Left renal pelvis (tissue), 4 donors: ENCODE results near the gene PHOSPHO2. TPM values are rescaled to one million over a fixed set of nuclear protein-coding genes. Genes with fewer than 3 reads are reported as not detected.
A peak's percentile ranks its signal among the peaks of the same experiment; 100 is the strongest.

Experiments used
- DNase-seq, 4 donors: peaks; one replicate each; pipeline ENCODE4 v3.0.0-alpha.2; 2013; ENCODE audit warnings: low read depth in 4 of 4, low spot score in 3 of 4
- polyA plus RNA-seq, 4 donors: library from polyadenylated mRNA; unstranded; fragments of 120-200 nt; gene quantifications; one replicate each; pipeline ENCODE4 v1.2.1, GENCODE V29; 2013; ENCODE audit not compliant: insufficient read length in 4 of 4

The PHOSPHO2 gene
- polyA plus RNA-seq, 4 donors: 9.6 to 18.5 (median 13.2) TPM

GRCh38 chr2:169715379-169716237, 21.3 kb downstream of the PHOSPHO2 start:
- DNase-seq: no peak

GRCh38 chr2:169716238-169716886, 22.1 kb downstream of the PHOSPHO2 start:
- no peak for DNase-seq

- no peak for DNase-seq
Measured at GRCh38 chr2:169716938-169717690, 22.8 kb downstream of the PHOSPHO2 start.

- DNase-seq: no peak
Measured at GRCh38 chr2:169717691-169718063, 23.4 kb downstream of the PHOSPHO2 start.

- DNase-seq: no peak
Measured at GRCh38 chr2:169718930-169719504, 24.7 kb downstream of the PHOSPHO2 start.

- no peak for DNase-seq
Measured at GRCh38 chr2:169721016-169721415, 26.7 kb downstream of the PHOSPHO2 start.

- DNase-seq: no peak
Measured at GRCh38 chr2:169727065-169727464, 32.8 kb downstream of the PHOSPHO2 start.

- no peak for DNase-seq
Measured at GRCh38 chr2:169729274-169729605, 35.0 kb downstream of the PHOSPHO2 start.

GRCh38 chr2:169732075-169732474, 37.8 kb downstream of the PHOSPHO2 start:
- DNase-seq: no peak

- no peak for DNase-seq
Measured at GRCh38 chr2:169732583-169733358, 38.5 kb downstream of the PHOSPHO2 start.

GRCh38 chr2:169734169-169734847, 40.0 kb downstream of the PHOSPHO2 start:
- DNase-seq: peak in 1 of 4 donors; percentile 14

GRCh38 chr2:169735623-169736022, 41.4 kb downstream of the PHOSPHO2 start:
- DNase-seq: no peak

- DNase-seq: no peak
Measured at GRCh38 chr2:169736902-169737301, 42.6 kb downstream of the PHOSPHO2 start.

GRCh38 chr2:169738566-169739229, 44.4 kb downstream of the PHOSPHO2 start:
- DNase-seq: no peak

GRCh38 chr2:169739351-169739750, 45.1 kb downstream of the PHOSPHO2 start:
- no peak for DNase-seq

- no peak for DNase-seq
Measured at GRCh38 chr2:169743549-169743948, 49.3 kb downstream of the PHOSPHO2 start.

GRCh38 chr2:169746240-169746639, 52.0 kb downstream of the PHOSPHO2 start:
- DNase-seq: no peak

- DNase-seq: no peak
Measured at GRCh38 chr2:169748319-169748718, 54.0 kb downstream of the PHOSPHO2 start.
